HepG2 (cell line): ENCODE measurements around the gene RPUSD4.

Experiments
- ATF4 ChIP-seq, 2 experiments: fragments of 450-650 bp in 1 of 2; sonication (generic) in 1 of 2; formaldehyde crosslinking; IDR thresholded peaks; 2 replicates each; pipeline versions ENCODE4 v1.5.0 to v1.8.0; 2020 to 2022; ENCODE audit warnings: mild to moderate bottlenecking in 1 of 2, missing genetic modification reagents in 1 of 2
- BCL6 ChIP-seq: IDR thresholded peaks from 2 replicates; pipeline ENCODE4 v1.6.1; 2016; ENCODE audit warnings: missing genetic modification reagents, missing compliant biosample characterization
- CTCF ChIP-seq: sonication (generic); formaldehyde crosslinking; IDR thresholded peaks from 2 replicates; pipeline ENCODE4 v1.5.0; 2020; ENCODE audit warnings: mild to moderate bottlenecking, missing genetic modification reagents, moderate library complexity
- EP300 ChIP-seq, 3 experiments: sonication (generic) in 1 of 3; formaldehyde crosslinking in 1 of 3; IDR thresholded peaks; 2 replicates each; pipeline versions ENCODE4 v1.5.1 to v1.6.1; 2011 to 2020; ENCODE audit warnings: low read depth in 2 of 3, low read length in 2 of 3, borderline replicate concordance in 1 of 3, improper control_type of control experiment in 1 of 3, mild to moderate bottlenecking in 1 of 3, missing genetic modification reagents in 1 of 3, moderate library complexity in 1 of 3
- POLR2A ChIP-seq, 2 experiments: IDR thresholded peaks; 2 replicates each; pipeline ENCODE4 v1.6.1; 2011; ENCODE audit warnings: low read depth in 2 of 2, low read length in 2 of 2, mild to moderate bottlenecking in 1 of 2, moderate library complexity in 1 of 2; ENCODE audit not compliant: insufficient read depth in 1 of 2
- PRMT3 ChIP-seq: sonication (generic); formaldehyde crosslinking; IDR thresholded peaks from 2 replicates; pipeline ENCODE4 v1.8.1; 2022; ENCODE audit warnings: low read depth, mild to moderate bottlenecking, moderate library complexity, missing genetic modification reagents, borderline replicate concordance
- ZNF274 ChIP-seq: sonication (generic); formaldehyde crosslinking; IDR thresholded peaks from 2 replicates; pipeline ENCODE4 v1.5.1; 2020; ENCODE audit warnings: mild to moderate bottlenecking, missing genetic modification reagents
- ZNF589 ChIP-seq: sonication (generic); formaldehyde crosslinking; conservative IDR thresholded peaks from 2 replicates; pipeline ENCODE4 v1.8.0; 2022; ENCODE audit warnings: mild to moderate bottlenecking, moderate library complexity, missing genetic modification reagents
- ZNF792 ChIP-seq: IDR thresholded peaks from 2 replicates; pipeline ENCODE4 v1.6.1; 2016
- TF ChIP-seq, protein P1 (sequence below): sonication (generic); formaldehyde crosslinking; IDR thresholded peaks from 2 replicates; pipeline ENCODE4 v1.4.0; 2020; ENCODE audit warnings: mild to moderate bottlenecking, low read depth, missing genetic modification reagents
- TF ChIP-seq, protein P2 (sequence below): IDR thresholded peaks from 2 replicates; pipeline ENCODE4 v1.6.1; 2016; ENCODE audit warnings: missing biosample characterization, missing genetic modification reagents, low read depth

GRCh38 chr11:126157326-126158030 is 54.0 kb downstream of the RPUSD4 start:
- TF ChIP-seq ZNF274 (no peak), EP300 (IDR thresholded peaks at IDR 0.05; ENCODE audit: low read depth in 2 of 2, low read length in 2 of 2) (no peak), EP300 (CRISPR knock-in tag; IDR thresholded peaks at IDR 0.05; ENCODE audit: borderline replicate concordance) (no peak), CTCF (CRISPR knock-in tag) (peak; percentile 30; the same call in 1 of the 2 replicates), ATF4 (CRISPR knock-in tag; IDR thresholded peaks at IDR 0.05) (no peak), POLR2A (IDR thresholded peaks at IDR 0.05; ENCODE audit: insufficient read depth in 1 of 2, low read depth in 2 of 2, low read length in 2 of 2) (no peak), ZNF792 (CRISPR knock-in tag) (no peak), BCL6 (CRISPR knock-in tag) (no peak), ZNF589 (CRISPR knock-in tag) (no peak), PRMT3 (CRISPR knock-in tag) (no peak)
- TF ChIP-seq, protein P1, sequence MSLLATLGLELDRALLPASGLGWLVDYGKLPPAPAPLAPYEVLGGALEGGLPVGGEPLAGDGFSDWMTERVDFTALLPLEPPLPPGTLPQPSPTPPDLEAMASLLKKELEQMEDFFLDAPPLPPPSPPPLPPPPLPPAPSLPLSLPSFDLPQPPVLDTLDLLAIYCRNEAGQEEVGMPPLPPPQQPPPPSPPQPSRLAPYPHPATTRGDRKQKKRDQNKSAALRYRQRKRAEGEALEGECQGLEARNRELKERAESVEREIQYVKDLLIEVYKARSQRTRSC (CRISPR knock-in tag): no peak
- TF ChIP-seq, protein P2, sequence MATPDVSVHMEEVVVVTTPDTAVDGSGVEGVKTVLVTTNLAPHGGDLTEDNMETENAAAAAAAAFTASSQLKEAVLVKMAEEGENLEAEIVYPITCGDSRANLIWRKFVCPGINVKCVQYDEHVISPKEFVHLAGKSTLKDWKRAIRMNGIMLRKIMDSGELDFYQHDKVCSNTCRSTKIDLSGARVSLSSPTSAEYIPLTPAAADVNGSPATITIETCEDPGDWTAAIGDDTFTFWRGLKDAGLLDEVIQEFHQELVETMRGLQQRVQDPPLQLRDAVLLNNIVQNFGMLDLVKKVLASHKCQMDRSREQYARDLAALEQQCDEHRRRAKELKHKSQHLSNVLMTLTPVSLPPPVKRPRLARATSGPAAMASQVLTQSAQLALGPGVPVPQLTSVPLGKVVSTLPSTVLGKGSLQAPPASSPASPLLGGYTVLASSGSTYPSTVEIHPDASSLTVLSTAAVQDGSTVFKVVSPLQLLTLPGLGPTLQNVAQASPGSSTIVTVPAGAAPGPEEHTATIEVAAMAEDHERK (CRISPR knock-in tag): no peak
